ENCODE data around the gene IL25. TPM values are rescaled to one million over a fixed set of nuclear protein-coding genes. Genes with fewer than 3 reads are reported as not detected.

The IL25 gene
- total RNA-seq, 1 donor from 2014 or later: not detected

DNA sequence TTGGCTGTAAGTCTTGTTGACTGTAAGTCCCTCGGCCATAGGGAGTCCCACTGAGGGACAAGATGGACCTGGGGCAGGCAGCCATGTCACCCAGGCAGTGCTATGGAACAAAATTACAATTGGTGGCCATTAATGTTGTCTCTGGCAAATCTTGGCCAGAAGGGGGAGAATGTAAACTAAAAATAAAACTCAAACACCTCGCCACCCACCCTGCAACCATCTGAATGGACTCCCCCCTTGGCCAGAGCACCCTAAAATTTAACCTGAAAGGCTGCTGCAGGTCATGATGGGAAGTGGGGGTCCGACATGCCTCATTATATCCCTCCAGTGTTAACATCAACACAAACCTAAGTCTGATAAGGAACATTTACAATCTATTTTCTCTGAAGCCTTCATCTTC is 28.1 kb upstream of the IL25 start:
- no peak overlapping the region for H3K27ac ChIP-seq (ENCODE audit: low read depth, low read length)
- no peak overlapping the region for H3K4me3 ChIP-seq (ENCODE audit: low read length in 3 of 3)
- no peaks in the 10 kb centered on the region for H3K4me1 ChIP-seq (ENCODE audit: control insufficient read depth in 3 of 3, insufficient read depth in 3 of 3, low read length in 3 of 3)
- H3K27me3 ChIP-seq (ENCODE audit: control insufficient read depth in 3 of 3, insufficient read depth in 3 of 3, low read length in 3 of 3): no peaks in the 10 kb centered on the region
- no peaks in the 10 kb centered on the region for H3K9me3 ChIP-seq (ENCODE audit: control insufficient read depth in 3 of 3, low read length in 3 of 3)
- H3K9ac ChIP-seq (ENCODE audit: low read depth in 1 of 3, low read length in 3 of 3): no peak overlapping the region
- H3K36me3 ChIP-seq (ENCODE audit: control insufficient read depth in 3 of 3, insufficient read depth in 3 of 3, low read length in 3 of 3): no peaks in the 10 kb centered on the region

DNA sequence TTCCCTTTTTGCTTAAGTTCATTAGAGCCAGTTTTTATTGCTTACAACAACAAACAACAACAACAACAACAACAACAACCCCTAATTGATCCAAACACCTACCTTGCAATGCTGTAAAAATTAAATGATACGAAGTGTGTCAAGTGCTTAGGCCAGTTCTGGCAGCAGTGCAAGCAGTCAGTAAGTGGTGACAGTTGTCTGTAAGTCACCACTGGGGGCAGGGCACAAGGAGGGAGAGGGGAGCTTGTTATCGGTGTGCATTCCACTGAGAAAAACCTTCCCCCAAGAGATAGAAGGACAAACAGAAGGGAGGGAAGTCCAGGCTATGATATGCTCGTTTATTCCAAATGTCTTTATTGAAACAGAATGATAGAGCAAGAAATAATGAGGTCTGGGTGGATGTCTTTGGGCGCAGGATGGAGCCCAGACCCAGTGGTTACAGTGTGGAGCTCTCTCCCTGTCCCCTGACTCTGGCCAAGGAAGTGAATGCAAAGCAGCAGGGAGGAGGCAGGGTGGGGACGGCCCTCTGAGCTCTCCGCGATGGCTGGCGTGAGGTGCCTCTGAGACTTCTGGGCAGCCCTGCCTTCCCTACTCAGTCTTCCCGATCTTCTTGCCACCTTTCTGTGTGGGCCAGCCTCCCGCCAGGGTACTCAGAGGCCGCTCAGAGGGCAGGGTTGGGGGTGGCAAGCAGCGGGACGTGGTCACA is 26.5 kb upstream of the IL25 start:
- Histone ChIP-seq H3K4me1 (ENCODE audit: control insufficient read depth in 3 of 3, insufficient read depth in 3 of 3, low read length in 3 of 3) (no peaks in the 10 kb centered on the region), H3K9ac (ENCODE audit: low read depth in 1 of 3, low read length in 3 of 3) (no peak overlapping the region), H3K27me3 (ENCODE audit: control insufficient read depth in 3 of 3, insufficient read depth in 3 of 3, low read length in 3 of 3) (peaks cover 0 to 8% (median 6%) of the 10 kb centered on the region in 3 donors), H3K27ac (ENCODE audit: low read depth, low read length) (no peak overlapping the region), H3K9me3 (ENCODE audit: control insufficient read depth in 3 of 3, low read length in 3 of 3) (no peaks in the 10 kb centered on the region), H3K4me3 (ENCODE audit: low read length in 3 of 3) (no peak overlapping the region), H3K36me3 (ENCODE audit: control insufficient read depth in 3 of 3, insufficient read depth in 3 of 3, low read length in 3 of 3) (no peaks in the 10 kb centered on the region)

DNA sequence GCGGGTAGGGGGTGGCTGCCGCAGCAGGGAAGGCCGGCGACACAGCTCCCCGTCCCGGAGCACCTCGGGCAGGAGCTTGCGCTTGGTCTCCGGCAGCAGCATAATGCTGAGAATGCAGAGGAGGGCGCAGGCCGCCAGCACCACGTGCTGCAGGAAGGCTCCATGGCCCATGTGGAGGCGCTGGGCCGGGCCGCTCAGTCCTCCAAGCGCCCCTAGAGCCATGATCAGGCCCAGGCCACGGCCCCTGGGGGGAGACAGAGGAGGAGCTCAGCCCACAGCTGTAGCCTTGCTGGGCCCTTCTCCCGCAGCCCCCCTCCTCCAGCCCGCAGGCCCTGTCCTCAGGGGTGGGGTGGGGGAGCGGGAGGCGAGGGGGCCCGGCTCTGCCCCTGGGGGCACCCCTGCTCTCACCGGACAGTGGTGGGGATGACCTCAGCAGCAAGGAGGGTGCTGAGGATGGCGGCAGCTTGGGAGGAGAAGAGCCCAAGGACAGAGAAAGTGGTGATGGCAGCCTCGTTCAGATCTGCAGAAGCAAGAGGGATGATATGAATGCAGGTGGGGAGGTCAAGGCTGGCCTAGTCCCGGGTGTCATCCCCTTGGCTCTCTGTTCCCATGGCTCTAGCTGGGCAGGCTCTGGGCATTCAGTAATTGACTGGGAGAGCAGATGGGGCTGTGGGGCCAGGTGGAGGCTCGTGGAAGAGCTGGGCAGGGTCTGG is 25.8 kb upstream of the IL25 start:
- Histone ChIP-seq H3K9me3 (ENCODE audit: control insufficient read depth in 3 of 3, low read length in 3 of 3) (no peaks in the 10 kb centered on the region), H3K27me3 (ENCODE audit: control insufficient read depth in 3 of 3, insufficient read depth in 3 of 3, low read length in 3 of 3) (peaks cover 3 to 15% (median 13%) of the 10 kb centered on the region in 3 donors), H3K4me1 (ENCODE audit: control insufficient read depth in 3 of 3, insufficient read depth in 3 of 3, low read length in 3 of 3) (peaks cover 3 to 4% (median 3%) of the 10 kb centered on the region in 3 donors), H3K9ac (ENCODE audit: low read depth in 1 of 3, low read length in 3 of 3) (no peak overlapping the region), H3K4me3 (ENCODE audit: low read length in 3 of 3) (no peak overlapping the region), H3K36me3 (ENCODE audit: control insufficient read depth in 3 of 3, insufficient read depth in 3 of 3, low read length in 3 of 3) (no peaks in the 10 kb centered on the region), H3K27ac (ENCODE audit: low read depth, low read length) (no peak overlapping the region)

DNA sequence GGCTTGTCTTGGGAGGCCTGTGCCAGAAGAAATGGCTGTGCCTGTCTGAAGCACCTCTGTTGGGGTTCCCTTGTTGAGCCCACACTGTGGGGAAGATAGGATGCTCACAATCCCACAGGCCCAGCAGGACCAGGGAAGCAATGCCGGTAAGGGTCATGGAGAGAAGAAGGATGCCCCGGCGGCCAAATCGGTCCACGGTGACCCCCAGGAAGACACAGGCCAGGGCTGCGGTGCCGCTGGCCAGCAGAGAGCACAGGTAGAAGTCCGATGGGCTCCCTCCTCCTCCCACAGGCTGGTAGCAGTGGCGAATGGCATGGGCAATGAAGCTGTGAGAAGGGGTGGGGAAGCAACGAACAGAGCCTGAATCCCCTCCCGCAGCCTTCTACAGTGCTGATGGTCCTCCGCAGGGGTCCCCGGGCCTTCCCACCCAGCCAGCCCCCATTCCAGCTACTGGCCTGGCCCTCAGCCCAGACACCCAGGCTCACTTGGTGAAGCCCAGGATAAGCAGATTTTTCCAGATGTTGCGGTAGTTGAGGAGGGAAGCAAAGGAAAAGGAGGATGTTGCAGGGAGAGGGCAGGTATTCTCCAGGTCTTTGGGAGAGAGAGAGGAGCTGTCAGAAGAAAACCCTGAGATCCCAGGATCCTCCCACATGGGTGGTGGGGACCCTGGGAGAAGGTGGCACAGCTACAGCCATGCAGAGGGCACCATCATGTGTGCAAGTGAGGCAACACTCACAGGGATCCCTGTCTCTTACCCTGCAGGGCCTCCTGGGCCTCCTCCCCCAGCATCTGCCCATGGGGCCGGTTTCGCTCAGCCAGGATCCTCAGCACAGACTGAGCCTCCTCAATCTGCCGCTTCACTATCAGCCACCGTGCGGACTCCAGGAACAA is 25.0 kb upstream of the IL25 start:
- Histone ChIP-seq H3K9me3 (ENCODE audit: control insufficient read depth in 3 of 3, low read length in 3 of 3) (no peaks in the 10 kb centered on the region), H3K27me3 (ENCODE audit: control insufficient read depth in 3 of 3, insufficient read depth in 3 of 3, low read length in 3 of 3) (peaks cover 8 to 23% (median 21%) of the 10 kb centered on the region in 3 donors), H3K4me3 (ENCODE audit: low read length in 3 of 3) (no peak overlapping the region), H3K36me3 (ENCODE audit: control insufficient read depth in 3 of 3, insufficient read depth in 3 of 3, low read length in 3 of 3) (no peaks in the 10 kb centered on the region), H3K27ac (ENCODE audit: low read depth, low read length) (no peak overlapping the region), H3K4me1 (ENCODE audit: control insufficient read depth in 3 of 3, insufficient read depth in 3 of 3, low read length in 3 of 3) (peaks cover 6 to 12% (median 11%) of the 10 kb centered on the region in 3 donors), H3K9ac (ENCODE audit: low read depth in 1 of 3, low read length in 3 of 3) (no peak overlapping the region)

DNA sequence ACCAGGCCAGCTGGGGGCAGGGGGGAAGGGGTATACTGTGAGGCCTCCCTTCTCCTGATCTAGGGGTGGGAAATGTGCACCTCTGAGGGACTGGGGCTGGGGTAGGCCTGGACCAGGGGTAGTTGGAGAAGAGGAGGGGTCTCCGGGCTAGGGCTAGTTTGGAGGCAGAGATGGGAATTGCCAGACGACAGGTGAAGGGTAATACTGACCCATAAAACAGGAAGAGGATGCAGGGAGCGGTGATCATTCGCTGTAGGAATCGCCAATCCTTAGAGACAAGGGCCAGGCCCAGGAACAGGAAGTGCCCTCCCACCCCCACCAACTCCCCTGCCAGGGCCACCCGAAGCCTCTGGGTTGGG is 24.3 kb upstream of the IL25 start:
- H3K9me3 ChIP-seq (ENCODE audit: control insufficient read depth in 3 of 3, low read length in 3 of 3): no peaks in the 10 kb centered on the region
- no peak overlapping the region for H3K9ac ChIP-seq (ENCODE audit: low read depth in 1 of 3, low read length in 3 of 3)
- no peaks in the 10 kb centered on the region for H3K36me3 ChIP-seq (ENCODE audit: control insufficient read depth in 3 of 3, insufficient read depth in 3 of 3, low read length in 3 of 3)
- H3K4me1 ChIP-seq (ENCODE audit: control insufficient read depth in 3 of 3, insufficient read depth in 3 of 3, low read length in 3 of 3): peaks cover 9 to 12% (median 11%) of the 10 kb centered on the region in 3 donors
- H3K4me3 ChIP-seq (ENCODE audit: low read length in 3 of 3): no peak overlapping the region
- H3K27ac ChIP-seq (ENCODE audit: low read depth, low read length): no peak overlapping the region
- H3K27me3 ChIP-seq (ENCODE audit: control insufficient read depth in 3 of 3, insufficient read depth in 3 of 3, low read length in 3 of 3): peaks cover 10 to 26% (median 24%) of the 10 kb centered on the region in 3 donors

DNA sequence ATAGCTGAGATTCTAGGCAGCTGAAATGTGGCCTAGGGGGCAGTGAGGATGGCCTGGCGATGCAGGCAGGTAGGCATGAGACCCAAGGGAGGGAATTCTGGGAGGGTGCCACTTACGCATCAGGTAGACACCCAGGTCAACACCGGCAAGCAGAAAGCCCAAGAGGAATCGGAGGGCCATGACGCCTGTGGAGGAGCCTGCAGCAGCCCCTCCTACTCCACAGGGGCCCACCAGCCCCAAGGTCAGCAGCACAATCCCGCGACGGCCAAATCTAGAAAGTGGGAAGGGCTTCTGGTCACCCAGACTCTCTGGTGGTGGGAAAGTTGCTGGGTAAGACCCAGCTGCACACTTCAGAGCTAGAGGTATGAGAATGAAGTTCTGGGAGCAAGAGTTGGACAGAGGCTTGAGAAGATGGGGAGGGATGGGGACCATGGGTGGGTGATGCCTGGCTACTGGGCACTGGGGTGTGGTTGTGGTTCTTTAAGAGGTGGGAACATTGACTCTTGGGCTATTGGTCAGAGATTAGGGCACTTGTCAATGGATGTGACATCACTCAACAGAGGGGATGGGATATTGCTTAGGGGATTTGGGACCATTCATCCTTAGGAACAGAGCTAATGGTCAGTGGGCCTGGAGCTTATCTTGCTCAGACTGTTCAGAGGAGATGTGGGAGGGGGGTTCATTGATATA is 23.3 kb upstream of the IL25 start:
- Histone ChIP-seq H3K4me3 (ENCODE audit: low read length in 3 of 3) (no peak overlapping the region), H3K27ac (ENCODE audit: low read depth, low read length) (no peak overlapping the region), H3K27me3 (ENCODE audit: control insufficient read depth in 3 of 3, insufficient read depth in 3 of 3, low read length in 3 of 3) (peaks cover 17 to 33% (median 32%) of the 10 kb centered on the region in 3 donors), H3K9ac (ENCODE audit: low read depth in 1 of 3, low read length in 3 of 3) (no peak overlapping the region), H3K9me3 (ENCODE audit: control insufficient read depth in 3 of 3, low read length in 3 of 3) (no peaks in the 10 kb centered on the region), H3K36me3 (ENCODE audit: control insufficient read depth in 3 of 3, insufficient read depth in 3 of 3, low read length in 3 of 3) (no peaks in the 10 kb centered on the region), H3K4me1 (ENCODE audit: control insufficient read depth in 3 of 3, insufficient read depth in 3 of 3, low read length in 3 of 3) (peaks cover 9 to 12% (median 11%) of the 10 kb centered on the region in 3 donors)

DNA sequence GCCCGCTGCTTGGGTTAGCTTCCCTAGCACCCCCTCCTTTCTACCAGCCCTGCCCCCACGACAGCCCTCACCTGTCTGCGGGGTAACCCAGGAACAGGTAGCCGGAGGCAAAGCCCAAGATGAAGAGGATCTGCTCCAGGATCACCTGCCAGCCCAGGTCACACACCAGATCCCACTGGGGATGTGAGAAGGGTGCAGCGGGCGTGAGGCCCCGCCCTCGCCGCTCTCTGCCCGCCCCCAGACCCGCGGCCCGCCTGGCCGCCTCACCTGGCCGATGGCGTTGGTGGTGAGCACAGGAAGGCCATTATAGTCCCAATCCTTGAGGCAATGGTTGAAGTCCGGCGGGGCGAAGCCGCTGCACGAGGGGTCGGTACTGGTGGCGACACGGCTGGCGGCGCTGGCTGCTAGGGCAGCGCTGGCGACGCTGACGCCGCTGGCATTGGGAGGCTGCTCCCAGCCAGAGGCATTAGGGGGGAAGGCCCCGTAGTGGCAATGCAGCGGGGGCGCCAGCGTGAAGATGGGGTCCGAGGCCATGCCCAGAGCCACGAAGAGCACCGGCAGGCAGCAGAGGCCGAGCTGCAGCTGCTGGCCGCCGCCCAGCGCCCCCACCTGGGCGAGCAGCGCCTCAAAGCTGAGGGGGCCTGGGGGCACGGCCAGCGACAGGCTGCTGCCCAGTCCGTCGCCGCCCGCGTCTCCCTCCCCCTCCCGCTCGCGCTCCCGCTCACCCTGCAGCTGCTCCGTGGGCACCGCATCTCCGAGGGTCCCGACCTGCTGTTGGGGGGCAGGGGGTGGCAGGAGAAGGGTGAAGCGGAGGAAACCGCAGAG is 20.7 kb upstream of the IL25 start:
- Histone ChIP-seq H3K27me3 (ENCODE audit: control insufficient read depth in 3 of 3, insufficient read depth in 3 of 3, low read length in 3 of 3) (peaks cover 22 to 45% (median 45%) of the 10 kb centered on the region in 3 donors), H3K36me3 (ENCODE audit: control insufficient read depth in 3 of 3, insufficient read depth in 3 of 3, low read length in 3 of 3) (no peaks in the 10 kb centered on the region), H3K9me3 (ENCODE audit: control insufficient read depth in 3 of 3, low read length in 3 of 3) (no peaks in the 10 kb centered on the region), H3K4me3 (ENCODE audit: low read length in 3 of 3) (peak overlapping the region; percentile 56 to 66 (median 59)), H3K9ac (ENCODE audit: low read depth in 1 of 3, low read length in 3 of 3) (peak overlapping the region in 2 of 3 donors; percentile 20 to 45), H3K4me1 (ENCODE audit: control insufficient read depth in 3 of 3, insufficient read depth in 3 of 3, low read length in 3 of 3) (peaks cover 9 to 12% (median 11%) of the 10 kb centered on the region in 3 donors), H3K27ac (ENCODE audit: low read depth, low read length) (no peak overlapping the region)

DNA sequence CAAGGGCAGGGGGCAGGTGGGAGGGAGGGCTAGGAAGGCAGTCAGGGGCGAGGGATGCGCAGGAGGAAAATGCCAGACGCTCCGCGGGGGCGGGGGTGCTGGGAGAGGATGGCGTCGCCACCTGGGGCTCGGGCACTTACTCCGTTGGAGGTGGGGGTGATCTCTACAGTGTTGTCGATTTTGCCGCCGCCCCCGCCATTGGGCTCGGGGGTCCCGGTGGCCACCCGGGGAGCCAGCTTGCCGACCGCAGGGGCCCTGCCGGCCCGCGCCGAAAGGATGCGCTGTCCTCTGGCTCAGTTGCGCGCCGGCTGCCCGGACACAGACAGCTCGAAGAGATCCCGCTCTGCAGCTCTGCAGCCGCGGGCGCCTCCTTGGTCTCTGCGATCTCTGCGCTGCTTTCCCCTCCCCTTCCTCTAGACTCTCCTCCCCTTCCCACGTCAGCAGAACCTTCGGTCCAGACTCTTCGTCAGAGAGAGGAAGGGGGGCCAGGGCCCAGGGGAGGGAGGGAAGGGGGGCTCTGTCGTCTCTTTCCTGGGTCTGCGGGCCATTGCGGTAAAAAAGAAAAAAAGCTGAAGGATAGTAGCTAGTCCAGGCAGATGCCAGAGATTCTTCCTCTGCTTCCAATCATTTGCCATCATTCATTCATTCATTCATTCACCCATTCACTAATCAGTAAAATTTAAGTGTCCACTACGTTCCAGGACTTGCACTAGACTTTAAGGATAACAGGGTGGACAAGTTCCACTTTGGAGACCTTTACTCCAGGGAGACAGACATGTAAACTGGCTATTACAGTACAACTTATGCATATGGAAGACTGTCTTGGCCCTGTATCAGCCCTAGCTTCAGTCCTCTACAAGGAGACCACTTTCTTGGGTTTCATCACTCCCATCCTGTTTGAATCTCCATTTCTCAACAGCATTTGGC is 19.8 kb upstream of the IL25 start, which contains the start of gene SLC22A17:
Gene SLC22A17 (minus strand): TSS at position 382 of the 927 bp plus-strand sequence.
- H3K27me3 ChIP-seq (ENCODE audit: control insufficient read depth in 3 of 3, insufficient read depth in 3 of 3, low read length in 3 of 3): peaks cover 22 to 45% (median 45%) of the 10 kb centered on the region in 3 donors
- peak within 1 kb of the TSS; percentile 56 to 66 (median 59) for H3K4me3 ChIP-seq (ENCODE audit: low read length in 3 of 3)
- no peak within 1 kb of the TSS for H3K27ac ChIP-seq (ENCODE audit: low read depth, low read length)
- H3K9me3 ChIP-seq (ENCODE audit: control insufficient read depth in 3 of 3, low read length in 3 of 3): no peaks in the 10 kb centered on the region
- peaks cover 9 to 12% (median 11%) of the 10 kb centered on the region in 3 donors for H3K4me1 ChIP-seq (ENCODE audit: control insufficient read depth in 3 of 3, insufficient read depth in 3 of 3, low read length in 3 of 3)
- no peaks in the 10 kb centered on the region for H3K36me3 ChIP-seq (ENCODE audit: control insufficient read depth in 3 of 3, insufficient read depth in 3 of 3, low read length in 3 of 3)
- peak within 1 kb of the TSS; percentile 20 to 45 (median 32) for H3K9ac ChIP-seq (ENCODE audit: low read depth in 1 of 3, low read length in 3 of 3)
